Endothelial cell of umbilical vein (primary cell): ENCODE results near the gene CELF2. TPM values are rescaled to one million over a fixed set of nuclear protein-coding genes. Genes with fewer than 3 reads are reported as not detected.

Source experiments
- BruUV-seq: library from RNA; stranded (reverse); fragments of 400-500 nt; replicated peaks from 2 replicates; lab custom pipeline; 2021; lab: Mats Ljungman, UMichigan
- CTCF ChIA-PET: fragments of 300-600, 350-600 bp; sonication (Branson Sonifier 250); formaldehyde crosslinking; loops from one replicate; lab custom pipeline; 2021; ENCODE audit warnings: antibody characterized with exemption, inconsistent platforms; lab: Charles Lee
- POLR2A ChIA-PET: fragments of 300-600, 350-600 bp; sonication (Branson Sonifier 250); formaldehyde crosslinking; loops from one replicate; lab custom pipeline; 2021; ENCODE audit warnings: antibody characterized with exemption, inconsistent platforms; lab: Charles Lee
- DNase-seq: peaks from one replicate; pipeline ENCODE4 v3.0.0-alpha.2; 2011; ENCODE audit warnings: low read depth, low spot score
- FAIRE-seq: peaks from 2 replicates; lab custom pipeline; 2011; peaks lifted over from hg19 to GRCh38; lab: Jason Lieb, UNC
- H2AFZ ChIP-seq: 2 replicates; pipeline ENCODE4 v1.6.0; 2012; ENCODE audit warnings: low read depth, low read length, control low read depth, inconsistent platforms
- H3K27ac ChIP-seq: 2 replicates; pipeline ENCODE4 v1.5.1; 2011; ENCODE audit warnings: low read depth, mild to moderate bottlenecking, control low read depth, low read length, moderate library complexity; ENCODE audit not compliant: insufficient read depth
- H3K27me3 ChIP-seq, 2 experiments: 2 replicates each; pipeline versions ENCODE4 v1.6.0 to v1.6.1; 2011; ENCODE audit warnings: low read length in 2 of 2, mixed read lengths in 1 of 2; ENCODE audit not compliant: control insufficient read depth in 2 of 2, insufficient read depth in 2 of 2
- H3K36me3 ChIP-seq, 2 experiments: 2 replicates in 1 of 2; 3 replicates in 1 of 2; pipeline ENCODE4 v1.5.1; 2011; ENCODE audit warnings: low read length in 2 of 2, mild to moderate bottlenecking in 1 of 2, moderate library complexity in 1 of 2; ENCODE audit not compliant: control insufficient read depth in 2 of 2, insufficient read depth in 2 of 2; ENCODE audit errors: extremely low read depth in 1 of 2
- H3K4me1 ChIP-seq: 3 replicates; pipeline ENCODE4 v1.5.1; 2011; ENCODE audit warnings: mild to moderate bottlenecking, low read length; ENCODE audit not compliant: control insufficient read depth, insufficient read depth; ENCODE audit errors: extremely low read depth
- H3K4me2 ChIP-seq: 2 replicates; pipeline ENCODE4 v1.6.1; 2011; ENCODE audit warnings: low read length, control low read depth, mixed read lengths; ENCODE audit not compliant: insufficient read depth
- H3K4me3 ChIP-seq, 3 experiments: fragments of 200-600 bp in 1 of 3; sonication (generic), shearing (Covaris generic) in 1 of 3; replicated peaks in 1 of 3; 2 replicates each; pipeline ENCODE4 v1.5.1; 2011 to 2016; ENCODE audit warnings: control low read depth in 3 of 3, low read length in 3 of 3, mild to moderate bottlenecking in 2 of 3, inconsistent platforms in 1 of 3, low read depth in 1 of 3, moderate library complexity in 1 of 3; ENCODE audit not compliant: insufficient read depth in 1 of 3
- H3K79me2 ChIP-seq: 2 replicates; pipeline ENCODE4 v1.6.0; 2012; ENCODE audit warnings: low read length, inconsistent platforms; ENCODE audit not compliant: control insufficient read depth, insufficient read depth
- H3K9ac ChIP-seq: replicated peaks from 2 replicates; pipeline ENCODE3; 2011; ENCODE audit warnings: low read length, control low read depth; ENCODE audit not compliant: insufficient read depth; ENCODE audit errors: extremely low read depth
- H3K9me1 ChIP-seq: replicated peaks from 3 replicates; pipeline ENCODE4 v1.6.0; 2011; ENCODE audit warnings: mild to moderate bottlenecking, low read length; ENCODE audit not compliant: control insufficient read depth, insufficient read depth; ENCODE audit errors: extremely low read depth
- H3K9me3 ChIP-seq: replicated peaks from 2 replicates; pipeline ENCODE4 v1.5.1; 2012; ENCODE audit warnings: low read length, inconsistent platforms; ENCODE audit not compliant: control insufficient read depth, insufficient read depth
- H4K20me1 ChIP-seq: replicated peaks from 2 replicates; pipeline ENCODE3; 2011; ENCODE audit warnings: mild to moderate bottlenecking, low read length; ENCODE audit not compliant: control insufficient read depth, insufficient read depth; ENCODE audit errors: extremely low read depth
- EZH2 ChIP-seq: IDR thresholded peaks from 2 replicates; pipeline ENCODE4 v1.6.1; 2012; ENCODE audit warnings: borderline replicate concordance, low read depth, mild to moderate bottlenecking, moderate library complexity, low read length, inconsistent platforms; ENCODE audit not compliant: severe bottlenecking
- FOS ChIP-seq: IDR thresholded peaks from 2 replicates; pipeline ENCODE4 v1.6.1; 2011; ENCODE audit warnings: mild to moderate bottlenecking, low read length, moderate library complexity, borderline replicate concordance; ENCODE audit not compliant: insufficient read depth
- GATA2 ChIP-seq: IDR thresholded peaks from 2 replicates; pipeline ENCODE4 v1.7.0; 2011; ENCODE audit warnings: low read depth, mild to moderate bottlenecking, moderate library complexity, mixed read lengths, low read length; ENCODE audit not compliant: insufficient read length, insufficient read depth
- JUN ChIP-seq: IDR thresholded peaks from 2 replicates; pipeline ENCODE4 v1.6.1; 2011; ENCODE audit warnings: borderline replicate concordance, low read depth; ENCODE audit not compliant: insufficient read length, insufficient read depth
- MAX ChIP-seq: IDR thresholded peaks from 2 replicates; pipeline ENCODE4 v1.6.1; 2011; ENCODE audit not compliant: insufficient read depth, insufficient read length
- POLR2AphosphoS5 ChIP-seq: IDR thresholded peaks from 2 replicates; pipeline ENCODE4 v1.6.1; 2012; ENCODE audit warnings: low read depth, mild to moderate bottlenecking, control low read depth, low read length, moderate library complexity; ENCODE audit not compliant: insufficient read depth
- dilution Hi-C: fragments of 300-500 bp; cut with MboI; formaldehyde crosslinking; loops from one replicate; pipeline ENCODE4 v1.15.0; 2019; ENCODE audit warnings: low sequenced_read_pairs; ENCODE audit not compliant: extremely low pct_ligation_motif_present
- intact Hi-C: fragments of 100-400 bp; cut with micrococcal nuclease; formaldehyde crosslinking; loops from one replicate; pipeline ENCODE4 v1.10.0; 2022
- polyA plus RNA-seq, 4 experiments: library from polyadenylated mRNA; depleted of rRNA in 3 of 4; stranded (reverse) in 3 of 4; unstranded in 1 of 4; fragments of >200 nt; gene quantifications; 2 replicates each; pipeline versions ENCODE4 v1.2.1 to v1.2.3, GENCODE V29; 2011 to 2012; ENCODE audit warnings: missing spikeins in 1 of 4
- total RNA-seq: library from RNA; stranded (reverse); gene quantifications from 2 replicates; pipeline ENCODE4 v1.2.3, GENCODE V29; 2021

Gene CELF2
- total and polyA plus RNA-seq, 2 donors (not counting 3 experiments of a cell fraction or from before 2014, with no cell fraction given), result 21.6 to 42.6 TPM

GRCh38 chr10:10973310-10973709 lies 44.4 kb upstream of the CELF2 start:
- Histone ChIP-seq H3K9ac (no peak overlapping the region), H3K36me3 (no peaks in the 10 kb centered on the region), H4K20me1 (no peaks in the 10 kb centered on the region), H3K27me3 (no peaks in the 10 kb centered on the region), H3K9me1 (no peaks in the 10 kb centered on the region), H3K9me3 (no peaks in the 10 kb centered on the region), H3K4me2 (no peak overlapping the region), H3K4me1 (no peaks in the 10 kb centered on the region), H3K27ac (no peak overlapping the region), H3K79me2 (no peaks in the 10 kb centered on the region), H3K4me3 (no peak overlapping the region), H2AFZ (no peak overlapping the region)
- dilution Hi-C loops, result no loop called here
- no TSS peak for BruUV-seq
- DNase-seq (no peak), FAIRE-seq (no peak)
- CTCF ChIA-PET, result no interaction called here
- no peak for TF ChIP-seq POLR2AphosphoS5
- no peak for TF ChIP-seq GATA2
- no peak for TF ChIP-seq JUN
- TF ChIP-seq MAX, result no peak
- POLR2A ChIA-PET, result no interaction called here
- intact Hi-C loops, result no loop called here

- FAIRE-seq (no peak), DNase-seq (no peak)
- Histone ChIP-seq H2AFZ (no peak overlapping the region), H3K9me3 (no peaks in the 10 kb centered on the region), H3K27ac (no peak overlapping the region), H3K9ac (no peak overlapping the region), H3K9me1 (no peaks in the 10 kb centered on the region), H3K4me1 (no peaks in the 10 kb centered on the region), H3K27me3 (no peaks in the 10 kb centered on the region), H3K79me2 (no peaks in the 10 kb centered on the region), H3K36me3 (no peaks in the 10 kb centered on the region), H3K4me2 (no peak overlapping the region), H3K4me3 (no peak overlapping the region), H4K20me1 (no peaks in the 10 kb centered on the region)
- TF ChIP-seq GATA2 (no peak), EZH2 (no peak), FOS (no peak)
- intact Hi-C loops, result no loop called here
- CTCF ChIA-PET, result no interaction called here
- BruUV-seq, result no TSS peak
- dilution Hi-C loops, result no loop called here
- POLR2A ChIA-PET, result interaction anchor here (0.5 kb wide), 1 partner anchor 65 kb away, joined by 6 read pairs; no protein-coding TSS in a partner anchor
Measured at GRCh38 chr10:10975647-10976046, 42.0 kb upstream of the CELF2 start.
